ENCODE measurements around the gene EHBP1L1. TPM values are rescaled to one million over a fixed set of nuclear protein-coding genes. Genes with fewer than 3 reads are reported as not detected.

EHBP1L1 gene
- total and polyA plus RNA-seq, 2 of the 13 experiments (the other 11 are each of a cell fraction or from before 2014, with no cell fraction given), result 8.3 to 10.6 TPM

- no peak for TF ChIP-seq ZNF318 (CRISPR knock-in tag; IDR thresholded peaks at IDR 0.05)
- no peak for TF ChIP-seq ZBTB44 (CRISPR knock-in tag; IDR thresholded peaks at IDR 0.05)
- TF ChIP-seq ADNP (CRISPR knock-in tag; IDR thresholded peaks at IDR 0.05), result no peak
- TF ChIP-seq FOXP1 (IDR thresholded peaks at IDR 0.05), result no peak
- no peak for TF ChIP-seq FOXP1 (CRISPR knock-in tag; IDR thresholded peaks at IDR 0.05)
- no peak for TF ChIP-seq PRMT3 (CRISPR knock-in tag; IDR thresholded peaks at IDR 0.05; ENCODE audit: borderline replicate concordance, low read depth)
- no peak for TF ChIP-seq TCF7 (IDR thresholded peaks at IDR 0.05; ENCODE audit: low read depth)
- TF ChIP-seq RFX3 (CRISPR knock-in tag; IDR thresholded peaks at IDR 0.05), result no peak
- TF ChIP-seq NR0B2 (CRISPR knock-in tag; IDR thresholded peaks at IDR 0.05), result no peak
- TF ChIP-seq DNMT1 (CRISPR knock-in tag; IDR thresholded peaks at IDR 0.05), result no peak; the same call in 1 of the 2 replicates
- TF ChIP-seq KLF16 (CRISPR knock-in tag; IDR thresholded peaks at IDR 0.05), result 0 out of 4 replicates have a peak, but pooled peaks of 1 of the 2 experiments have one; percentile 33
- 0 out of 2 replicates have a peak, but pooled peaks have one; percentile 25 for TF ChIP-seq ARHGAP35 (CRISPR knock-in tag; IDR thresholded peaks at IDR 0.05; ENCODE audit: borderline replicate concordance)
- TF ChIP-seq GZF1 (CRISPR knock-in tag; IDR thresholded peaks at IDR 0.05), result no peak
- TF ChIP-seq EED (CRISPR knock-in tag; IDR thresholded peaks at IDR 0.05), result no peak
- TF ChIP-seq PHF5A (CRISPR knock-in tag; IDR thresholded peaks at IDR 0.05; ENCODE audit: low read depth, unreplicated experiment), result no peak
Measured at GRCh38 chr11:65574109-65574810, 1.6 kb upstream of the EHBP1L1 start (continued).

Measured in HepG2 (cell line).